Measurements from ENCODE around the gene POC1B. TPM values are rescaled to one million over a fixed set of nuclear protein-coding genes. Genes with fewer than 3 reads are reported as not detected.

The POC1B gene
- total RNA-seq, 1 experiment from 2014 or later = 13.0 TPM

- peak; percentile 87 for DNase-seq (ENCODE audit: low read depth, low spot score)
- in situ Hi-C loops (cut with HindIII; ENCODE audit: low pct_unique_long_range_greater_than_20kb, low sequenced_read_pairs) = no loop called here
These were observed 17.2 kb upstream of the POC1B start for GRCh38 chr12:89542912-89543592.

- DNase-seq (ENCODE audit: low read depth, low spot score) = no peak
- in situ Hi-C loops (cut with HindIII; ENCODE audit: low pct_unique_long_range_greater_than_20kb, low sequenced_read_pairs) = no loop called here
These were observed 16.4 kb upstream of the POC1B start for GRCh38 chr12:89542236-89542635.

GRCh38 chr12:89540586-89540985 is 14.7 kb upstream of the POC1B start:
- in situ Hi-C loops (cut with HindIII; ENCODE audit: low pct_unique_long_range_greater_than_20kb, low sequenced_read_pairs) = no loop called here

GRCh38 chr12:89539426-89540223 is 13.8 kb upstream of the POC1B start:
- DNase-seq (ENCODE audit: low read depth, low spot score) = no peak
- in situ Hi-C loops (cut with HindIII; ENCODE audit: low pct_unique_long_range_greater_than_20kb, low sequenced_read_pairs) = no loop called here

More at GRCh38 chr12:89540586-89540985, 14.7 kb upstream of the POC1B start:
- DNase-seq (ENCODE audit: low read depth, low spot score) = no peak

- in situ Hi-C loops (cut with HindIII; ENCODE audit: low pct_unique_long_range_greater_than_20kb, low sequenced_read_pairs) = no loop called here
- DNase-seq (ENCODE audit: low read depth, low spot score) = no peak
These were observed 13.1 kb upstream of the POC1B start for GRCh38 chr12:89538897-89539296.

GRCh38 chr12:89537389-89537788 is 11.5 kb upstream of the POC1B start:
- in situ Hi-C loops (cut with HindIII; ENCODE audit: low pct_unique_long_range_greater_than_20kb, low sequenced_read_pairs) = no loop called here
- no peak for DNase-seq (ENCODE audit: low read depth, low spot score)

GRCh38 chr12:89529738-89530137 is 3.9 kb upstream of the POC1B start:
- DNase-seq (ENCODE audit: low read depth, low spot score) = peak; percentile 72
- in situ Hi-C loops (cut with HindIII; ENCODE audit: low pct_unique_long_range_greater_than_20kb, low sequenced_read_pairs) = no loop called here

GRCh38 chr12:89528434-89528833 is 2.6 kb upstream of the POC1B start:
- no peak for DNase-seq (ENCODE audit: low read depth, low spot score)
- in situ Hi-C loops (cut with HindIII; ENCODE audit: low pct_unique_long_range_greater_than_20kb, low sequenced_read_pairs) = no loop called here

GRCh38 chr12:89525305-89525823 is 483 bp downstream of the POC1B start:
- DNase-seq (ENCODE audit: low read depth, low spot score) = no peak
- in situ Hi-C loops (cut with HindIII; ENCODE audit: low pct_unique_long_range_greater_than_20kb, low sequenced_read_pairs) = no loop called here

GRCh38 chr12:89524541-89525304 is 1.1 kb downstream of the POC1B start, which contains the start of gene GALNT4:
GALNT4 (minus strand) TSS chr12:89524796; CDS start chr12:89524549, 247 bp downstream.
- in situ Hi-C loops (cut with HindIII; ENCODE audit: low pct_unique_long_range_greater_than_20kb, low sequenced_read_pairs) = no loop called here
- peak; percentile 90 for DNase-seq (ENCODE audit: low read depth, low spot score)

- in situ Hi-C loops (cut with HindIII; ENCODE audit: low pct_unique_long_range_greater_than_20kb, low sequenced_read_pairs) = no loop called here
- no peak for DNase-seq (ENCODE audit: low read depth, low spot score)
These were observed 1.9 kb downstream of the POC1B start for GRCh38 chr12:89523843-89524540.

- DNase-seq (ENCODE audit: low read depth, low spot score) = no peak
- in situ Hi-C loops (cut with HindIII; ENCODE audit: low pct_unique_long_range_greater_than_20kb, low sequenced_read_pairs) = no loop called here
These were observed 2.5 kb downstream of the POC1B start for GRCh38 chr12:89523393-89523792.

GRCh38 chr12:89521364-89522223 is 4.3 kb downstream of the POC1B start:
- no peak for DNase-seq (ENCODE audit: low read depth, low spot score)
- in situ Hi-C loops (cut with HindIII; ENCODE audit: low pct_unique_long_range_greater_than_20kb, low sequenced_read_pairs) = no loop called here

- in situ Hi-C loops (cut with HindIII; ENCODE audit: low pct_unique_long_range_greater_than_20kb, low sequenced_read_pairs) = no loop called here
- DNase-seq (ENCODE audit: low read depth, low spot score) = no peak
These were observed 8.1 kb downstream of the POC1B start for GRCh38 chr12:89517720-89518119.

- no peak for DNase-seq (ENCODE audit: low read depth, low spot score)
- in situ Hi-C loops (cut with HindIII; ENCODE audit: low pct_unique_long_range_greater_than_20kb, low sequenced_read_pairs) = no loop called here
These were observed 9.2 kb downstream of the POC1B start for GRCh38 chr12:89516633-89517032.

- no peak for DNase-seq (ENCODE audit: low read depth, low spot score)
- in situ Hi-C loops (cut with HindIII; ENCODE audit: low pct_unique_long_range_greater_than_20kb, low sequenced_read_pairs) = no loop called here
These were observed 11.1 kb downstream of the POC1B start for GRCh38 chr12:89514751-89515150.

GRCh38 chr12:89513544-89513943 is 12.3 kb downstream of the POC1B start:
- no peak for DNase-seq (ENCODE audit: low read depth, low spot score)
- in situ Hi-C loops (cut with HindIII; ENCODE audit: low pct_unique_long_range_greater_than_20kb, low sequenced_read_pairs) = no loop called here
